ENCODE measurements around the gene ZMYM5.

DNA sequence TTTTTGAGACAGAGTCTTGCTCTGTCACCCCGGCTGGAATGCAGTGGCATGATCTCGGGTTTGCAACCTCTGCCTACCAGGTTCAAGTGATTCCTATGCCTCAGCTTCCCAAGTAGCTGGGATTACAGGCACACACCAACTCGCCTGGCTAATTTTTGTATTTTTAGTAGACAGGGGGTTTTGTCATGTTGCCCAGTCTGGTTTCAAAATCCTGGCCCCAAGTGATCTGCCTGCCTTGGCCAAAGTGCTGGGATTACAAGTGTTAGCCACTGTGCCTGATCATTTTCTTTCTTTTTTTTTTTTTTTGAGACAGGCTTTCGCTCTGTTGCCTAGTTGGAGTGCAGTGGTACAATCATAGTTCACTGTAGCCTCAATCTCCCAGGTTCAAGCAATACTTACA, 28.7 kb downstream of the ZMYM5 start:
- TF ChIP-seq, protein P1, sequence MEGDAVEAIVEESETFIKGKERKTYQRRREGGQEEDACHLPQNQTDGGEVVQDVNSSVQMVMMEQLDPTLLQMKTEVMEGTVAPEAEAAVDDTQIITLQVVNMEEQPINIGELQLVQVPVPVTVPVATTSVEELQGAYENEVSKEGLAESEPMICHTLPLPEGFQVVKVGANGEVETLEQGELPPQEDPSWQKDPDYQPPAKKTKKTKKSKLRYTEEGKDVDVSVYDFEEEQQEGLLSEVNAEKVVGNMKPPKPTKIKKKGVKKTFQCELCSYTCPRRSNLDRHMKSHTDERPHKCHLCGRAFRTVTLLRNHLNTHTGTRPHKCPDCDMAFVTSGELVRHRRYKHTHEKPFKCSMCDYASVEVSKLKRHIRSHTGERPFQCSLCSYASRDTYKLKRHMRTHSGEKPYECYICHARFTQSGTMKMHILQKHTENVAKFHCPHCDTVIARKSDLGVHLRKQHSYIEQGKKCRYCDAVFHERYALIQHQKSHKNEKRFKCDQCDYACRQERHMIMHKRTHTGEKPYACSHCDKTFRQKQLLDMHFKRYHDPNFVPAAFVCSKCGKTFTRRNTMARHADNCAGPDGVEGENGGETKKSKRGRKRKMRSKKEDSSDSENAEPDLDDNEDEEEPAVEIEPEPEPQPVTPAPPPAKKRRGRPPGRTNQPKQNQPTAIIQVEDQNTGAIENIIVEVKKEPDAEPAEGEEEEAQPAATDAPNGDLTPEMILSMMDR (IDR thresholded peaks at IDR 0.05), result no peak
- no peak for TF ChIP-seq POLR2A (IDR thresholded peaks at IDR 0.05)
